OCI-LY3 (cell line): ENCODE results near the gene PALM3.

ENCODE experiments used
- H2AFZ ChIP-seq: fragments of 200-600, 300-600 bp; shearing (Covaris generic); 2 replicates; pipeline ENCODE4 v1.6.0; 2014; ENCODE audit warnings: antibody characterized with exemption, low read depth, low read length
- H3K27ac ChIP-seq: fragments of 200-600, 300-600 bp; sonication (generic); 2 replicates; pipeline ENCODE4 v1.5.1; 2014; ENCODE audit warnings: mild to moderate bottlenecking, low read length, moderate library complexity, mixed read lengths
- H3K27me3 ChIP-seq: fragments of 200-600, 300-600 bp; sonication (generic); 2 replicates; pipeline ENCODE4 v1.6.1; 2014; ENCODE audit warnings: low read depth, low read length, mixed read lengths
- H3K36me3 ChIP-seq: fragments of 200-600, 300-600 bp; sonication (generic); replicated peaks from 2 replicates; pipeline ENCODE3; 2014; ENCODE audit warnings: low read depth, low read length, mixed read lengths
- H3K4me1 ChIP-seq: fragments of 300-600, 200-600 bp; sonication (generic); 2 replicates; pipeline ENCODE4 v1.6.1; 2014; ENCODE audit warnings: low read length, mixed read lengths
- H3K4me2 ChIP-seq: fragments of 200-600, 300-600 bp; sonication (generic); 2 replicates; pipeline ENCODE4 v1.6.1; 2014; ENCODE audit warnings: low read length, mixed read lengths
- H3K4me3 ChIP-seq: fragments of 300-600, 200-600 bp; sonication (generic); 2 replicates; pipeline ENCODE4 v1.5.1; 2014; ENCODE audit warnings: antibody characterized with exemption, mild to moderate bottlenecking, low read length, moderate library complexity
- H3K79me2 ChIP-seq: fragments of 300-600, 200-600 bp; shearing (Covaris generic); 2 replicates; pipeline ENCODE4 v1.6.1; 2014; ENCODE audit warnings: mild to moderate bottlenecking, low read length, mixed read lengths
- H3K9ac ChIP-seq: fragments of 300-600, 200-600 bp; shearing (Covaris generic); 2 replicates; pipeline ENCODE4 v1.6.0; 2014; ENCODE audit warnings: mild to moderate bottlenecking, low read length, moderate library complexity
- H3K9me3 ChIP-seq: fragments of 200-600, 300-600 bp; shearing (Covaris generic); 2 replicates; pipeline ENCODE4 v1.6.1; 2014; ENCODE audit warnings: low read length, mixed read lengths; ENCODE audit not compliant: insufficient read depth
- H4K20me1 ChIP-seq: fragments of 200-600, 300-600 bp; sonication (generic); 2 replicates; pipeline ENCODE4 v1.6.1; 2016; ENCODE audit warnings: low read length, mixed read lengths; ENCODE audit not compliant: insufficient read depth
- EZH2phosphoT487 ChIP-seq: fragments of 200-600 bp; shearing (Covaris generic); IDR thresholded peaks from 2 replicates; pipeline ENCODE4 v1.6.1; 2018; ENCODE audit warnings: antibody characterized with exemption, mixed run types, low read depth
- TF ChIP-seq, protein P1 (sequence below): fragments of 200-600, 300-600 bp; sonication (generic); IDR thresholded peaks from 2 replicates; pipeline ENCODE4 v1.5.1; 2014; ENCODE audit warnings: antibody characterized with exemption, low read length, low read depth

PALM3 gene

DNA sequence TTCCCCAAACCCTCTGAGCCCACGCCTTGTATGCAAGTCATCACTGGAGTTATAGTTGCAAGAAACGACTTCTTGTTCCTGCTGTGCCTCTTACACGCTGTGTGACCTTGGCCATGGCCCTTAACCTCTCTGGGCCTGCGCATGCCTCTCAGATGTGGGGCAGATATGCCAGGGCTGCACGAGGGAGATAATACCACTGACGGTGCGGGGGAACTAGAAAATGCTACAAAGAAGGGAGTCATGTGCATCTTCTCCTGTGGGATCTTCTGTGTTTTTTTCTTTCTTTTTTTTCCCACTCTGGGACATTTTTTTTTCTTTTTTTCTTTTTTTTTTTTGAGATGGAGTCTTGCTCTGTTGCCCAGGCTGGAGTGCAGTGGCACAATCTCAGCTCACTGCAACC is 33.0 kb upstream of the PALM3 start:
- H3K4me2 ChIP-seq: no peak overlapping the region
- no peak overlapping the region for H2AFZ ChIP-seq
- H3K36me3 ChIP-seq: peaks cover 7% of the 10 kb centered on the region
- no peak for TF ChIP-seq EZH2phosphoT487
- TF ChIP-seq, protein P1, sequence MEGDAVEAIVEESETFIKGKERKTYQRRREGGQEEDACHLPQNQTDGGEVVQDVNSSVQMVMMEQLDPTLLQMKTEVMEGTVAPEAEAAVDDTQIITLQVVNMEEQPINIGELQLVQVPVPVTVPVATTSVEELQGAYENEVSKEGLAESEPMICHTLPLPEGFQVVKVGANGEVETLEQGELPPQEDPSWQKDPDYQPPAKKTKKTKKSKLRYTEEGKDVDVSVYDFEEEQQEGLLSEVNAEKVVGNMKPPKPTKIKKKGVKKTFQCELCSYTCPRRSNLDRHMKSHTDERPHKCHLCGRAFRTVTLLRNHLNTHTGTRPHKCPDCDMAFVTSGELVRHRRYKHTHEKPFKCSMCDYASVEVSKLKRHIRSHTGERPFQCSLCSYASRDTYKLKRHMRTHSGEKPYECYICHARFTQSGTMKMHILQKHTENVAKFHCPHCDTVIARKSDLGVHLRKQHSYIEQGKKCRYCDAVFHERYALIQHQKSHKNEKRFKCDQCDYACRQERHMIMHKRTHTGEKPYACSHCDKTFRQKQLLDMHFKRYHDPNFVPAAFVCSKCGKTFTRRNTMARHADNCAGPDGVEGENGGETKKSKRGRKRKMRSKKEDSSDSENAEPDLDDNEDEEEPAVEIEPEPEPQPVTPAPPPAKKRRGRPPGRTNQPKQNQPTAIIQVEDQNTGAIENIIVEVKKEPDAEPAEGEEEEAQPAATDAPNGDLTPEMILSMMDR: no peak
- H3K27ac ChIP-seq: no peak overlapping the region
- peaks cover 7% of the 10 kb centered on the region; the same call in 1 of the 2 replicates for H3K9me3 ChIP-seq
- H3K4me3 ChIP-seq: no peak overlapping the region
- peaks cover 6% of the 10 kb centered on the region for H3K4me1 ChIP-seq
- no peaks in the 10 kb centered on the region for H3K79me2 ChIP-seq
- H3K27me3 ChIP-seq: no peaks in the 10 kb centered on the region
- no peaks in the 10 kb centered on the region for H4K20me1 ChIP-seq
- no peak overlapping the region for H3K9ac ChIP-seq

DNA sequence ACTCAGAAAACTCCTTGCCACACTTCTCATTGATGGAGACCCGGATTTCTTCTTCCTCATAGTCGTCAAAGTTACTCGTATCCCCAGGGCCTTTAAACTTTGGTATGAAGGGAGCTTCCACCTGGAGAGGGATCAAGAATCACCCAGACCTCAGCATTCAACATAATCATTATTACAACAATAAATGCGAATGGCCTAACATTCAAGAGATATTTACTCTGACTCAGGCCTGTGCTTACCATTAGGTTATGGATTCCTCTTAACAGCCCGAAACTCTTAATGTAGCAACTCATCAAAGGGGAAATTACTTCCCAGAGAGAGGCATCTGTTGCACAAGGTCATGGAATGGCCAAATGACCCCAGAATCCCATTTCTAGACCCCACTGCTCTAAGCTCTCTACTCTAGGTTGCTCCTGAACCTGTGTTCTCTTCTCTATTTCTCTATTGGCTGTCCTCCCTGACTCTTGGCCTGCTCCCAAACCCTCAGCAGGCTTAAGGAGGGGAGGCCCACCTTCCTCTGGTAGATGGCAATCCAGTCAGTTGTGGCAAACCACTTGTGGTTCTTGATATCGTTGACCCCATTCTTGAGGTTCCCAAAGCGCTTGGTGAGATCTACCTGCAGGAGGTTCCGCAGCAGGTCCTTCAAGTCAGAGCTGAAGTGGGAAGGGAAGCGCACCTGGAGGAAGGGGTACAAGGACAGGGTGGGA is 31.4 kb upstream of the PALM3 start:
- Histone ChIP-seq H3K27me3 (no peaks in the 10 kb centered on the region), H3K9ac (no peak overlapping the region), H2AFZ (no peak overlapping the region), H3K4me2 (no peak overlapping the region), H3K4me1 (peaks cover 12% of the 10 kb centered on the region), H3K79me2 (no peaks in the 10 kb centered on the region), H4K20me1 (no peaks in the 10 kb centered on the region), H3K36me3 (peaks cover 14% of the 10 kb centered on the region), H3K9me3 (peaks cover 7% of the 10 kb centered on the region; the same call in 1 of the 2 replicates), H3K4me3 (no peak overlapping the region), H3K27ac (no peak overlapping the region)
- TF ChIP-seq, protein P1: no peak
- TF ChIP-seq EZH2phosphoT487: no peak

DNA sequence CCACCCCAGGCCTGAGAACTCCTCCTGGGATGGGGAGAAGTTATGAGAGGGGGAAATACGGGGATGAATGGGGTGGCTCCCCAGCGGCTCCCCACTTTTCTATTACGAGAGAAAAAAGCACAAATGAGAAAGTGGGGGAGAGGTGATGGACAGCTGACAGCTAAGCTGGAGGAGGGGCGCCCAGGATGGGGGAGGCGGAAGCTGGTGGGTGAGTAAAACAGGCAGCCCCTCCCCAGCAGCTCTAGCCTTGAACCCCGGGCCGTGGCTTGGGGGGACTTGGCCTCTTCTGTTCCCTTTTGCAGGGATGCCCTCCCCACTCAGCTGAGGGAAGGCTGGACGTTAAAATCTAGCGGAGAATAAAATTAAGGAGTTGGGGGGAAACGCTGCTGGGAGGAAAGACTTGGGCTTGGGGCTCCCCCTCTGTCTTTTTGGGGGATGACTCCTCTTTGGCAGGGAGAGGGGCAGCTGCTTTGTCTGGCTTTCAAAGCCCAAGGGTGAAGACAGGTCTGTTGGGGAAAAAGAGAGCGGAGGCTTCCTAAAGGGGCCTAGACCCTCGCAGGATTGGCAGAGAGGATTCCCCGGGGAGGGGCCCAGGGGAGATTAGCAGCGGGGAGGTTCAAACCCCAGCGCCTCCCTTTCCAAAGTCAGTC is 30.1 kb upstream of the PALM3 start:
- Histone ChIP-seq H3K9me3 (peaks cover 7% of the 10 kb centered on the region; the same call in 1 of the 2 replicates), H3K27me3 (no peaks in the 10 kb centered on the region), H3K4me3 (peak overlapping the region; percentile 86), H3K36me3 (peaks cover 20% of the 10 kb centered on the region), H3K9ac (peak overlapping the region; percentile 89), H3K4me2 (peak overlapping the region; percentile 92), H2AFZ (no peak overlapping the region), H3K79me2 (no peaks in the 10 kb centered on the region), H3K27ac (peak overlapping the region; percentile 76), H3K4me1 (peaks cover 12% of the 10 kb centered on the region), H4K20me1 (no peaks in the 10 kb centered on the region)
- TF ChIP-seq, protein P1: no peak
- no peak for TF ChIP-seq EZH2phosphoT487

DNA sequence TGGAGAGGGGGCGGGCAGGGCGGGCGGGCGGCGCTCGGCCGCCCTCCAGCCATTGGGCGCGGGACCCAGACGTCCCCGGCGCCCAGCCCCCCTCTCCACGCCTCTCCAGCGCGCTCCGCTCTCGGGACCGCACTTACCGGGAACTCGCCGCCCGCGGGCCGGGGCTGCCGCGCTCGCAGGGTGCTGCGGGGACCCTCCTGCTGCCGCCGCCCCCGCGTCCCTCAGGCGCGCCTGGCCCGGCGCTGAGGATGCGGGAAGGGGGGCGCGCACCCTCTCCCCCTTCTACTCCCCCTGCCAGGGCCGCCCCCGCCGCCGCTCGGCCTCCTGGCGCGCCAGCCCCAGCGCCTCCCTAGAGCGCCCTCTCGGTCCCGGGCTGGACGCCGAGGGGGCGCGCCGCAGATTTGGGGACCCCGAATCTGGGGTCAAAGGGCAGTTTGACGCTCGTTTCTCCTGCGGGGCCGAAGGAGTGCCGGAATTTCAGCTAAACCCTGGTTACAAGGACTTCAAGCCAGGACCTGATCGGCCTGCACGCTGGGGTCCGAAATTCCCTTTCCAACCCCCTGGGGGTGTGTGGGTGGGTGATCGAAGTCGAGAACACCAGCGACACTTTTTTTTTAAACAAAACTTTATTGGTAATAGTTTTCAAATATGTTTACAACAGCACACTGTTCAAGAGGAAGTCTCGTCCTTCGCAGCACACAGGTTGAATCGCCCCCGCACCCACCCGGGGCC is 29.4 kb upstream of the PALM3 start:
- peak overlapping the region; percentile 76 for H3K27ac ChIP-seq
- H3K9ac ChIP-seq: peak overlapping the region; percentile 89
- peak overlapping the region; percentile 92 for H3K4me2 ChIP-seq
- H3K4me1 ChIP-seq: peaks cover 12% of the 10 kb centered on the region
- peak overlapping the region; percentile 86 for H3K4me3 ChIP-seq
- no peaks in the 10 kb centered on the region for H3K27me3 ChIP-seq
- no peaks in the 10 kb centered on the region for H4K20me1 ChIP-seq
- no peaks in the 10 kb centered on the region for H3K79me2 ChIP-seq
- no peak for TF ChIP-seq EZH2phosphoT487
- TF ChIP-seq, protein P1: peak; percentile 69
- H3K36me3 ChIP-seq: peaks cover 23% of the 10 kb centered on the region
- no peak overlapping the region for H2AFZ ChIP-seq
- peaks cover 7% of the 10 kb centered on the region; the same call in 1 of the 2 replicates for H3K9me3 ChIP-seq
